HG02870 (cell line): ENCODE data around the gene HSD17B14.

ENCODE experiments used
- ATAC-seq: cut with Tn5 transposase; IDR thresholded peaks from one replicate; pipeline ENCODE4 v1.9.1; 2021; ENCODE audit warnings: mild to moderate bottlenecking, moderate library complexity; ENCODE audit not compliant: unreplicated experiment

HSD17B14 gene

GRCh38 chr19:48830965-48831364, 5.3 kb downstream of the HSD17B14 start:
- ATAC-seq, result no peak

GRCh38 chr19:48830088-48830487, 6.2 kb downstream of the HSD17B14 start:
- no peak for ATAC-seq

- ATAC-seq, result no peak
These were observed 9.7 kb downstream of the HSD17B14 start for GRCh38 chr19:48826606-48827020.

GRCh38 chr19:48822514-48822913, 13.8 kb downstream of the HSD17B14 start:
- ATAC-seq, result no peak

- no peak for ATAC-seq
These were observed 14.7 kb downstream of the HSD17B14 start for GRCh38 chr19:48821633-48822032.

- no peak for ATAC-seq
These were observed 16.9 kb downstream of the HSD17B14 start for GRCh38 chr19:48819366-48819816.

GRCh38 chr19:48818234-48818820, 18.0 kb downstream of the HSD17B14 start:
- no peak for ATAC-seq

- no peak for ATAC-seq
These were observed 18.6 kb downstream of the HSD17B14 start for GRCh38 chr19:48817585-48818124.

GRCh38 chr19:48815870-48816501, 20.3 kb downstream of the HSD17B14 start:
- no peak for ATAC-seq

- no peak for ATAC-seq
These were observed 21.4 kb downstream of the HSD17B14 start for GRCh38 chr19:48814895-48815294.

GRCh38 chr19:48813123-48813913, 23.0 kb downstream of the HSD17B14 start:
- no peak for ATAC-seq

GRCh38 chr19:48812094-48812929, 24.0 kb downstream of the HSD17B14 start:
- no peak for ATAC-seq

- ATAC-seq, result no peak
These were observed 26.1 kb downstream of the HSD17B14 start for GRCh38 chr19:48810151-48810550.

GRCh38 chr19:48807590-48808308, 28.5 kb downstream of the HSD17B14 start:
- ATAC-seq, result no peak

GRCh38 chr19:48806818-48807589, 29.3 kb downstream of the HSD17B14 start:
- no peak for ATAC-seq

GRCh38 chr19:48806518-48806817, 29.8 kb downstream of the HSD17B14 start:
- no peak for ATAC-seq

GRCh38 chr19:48805452-48805851, 30.8 kb downstream of the HSD17B14 start:
- ATAC-seq, result no peak

- no peak for ATAC-seq
These were observed 31.8 kb downstream of the HSD17B14 start for GRCh38 chr19:48804496-48804895.

GRCh38 chr19:48802623-48803022, 33.7 kb downstream of the HSD17B14 start:
- no peak for ATAC-seq
